ENCODE results near the gene CDX1.

The CDX1 gene

GRCh38 chr5:150137997-150138396, 28.6 kb upstream of the CDX1 start:
- TF ChIP-seq, protein P1, sequence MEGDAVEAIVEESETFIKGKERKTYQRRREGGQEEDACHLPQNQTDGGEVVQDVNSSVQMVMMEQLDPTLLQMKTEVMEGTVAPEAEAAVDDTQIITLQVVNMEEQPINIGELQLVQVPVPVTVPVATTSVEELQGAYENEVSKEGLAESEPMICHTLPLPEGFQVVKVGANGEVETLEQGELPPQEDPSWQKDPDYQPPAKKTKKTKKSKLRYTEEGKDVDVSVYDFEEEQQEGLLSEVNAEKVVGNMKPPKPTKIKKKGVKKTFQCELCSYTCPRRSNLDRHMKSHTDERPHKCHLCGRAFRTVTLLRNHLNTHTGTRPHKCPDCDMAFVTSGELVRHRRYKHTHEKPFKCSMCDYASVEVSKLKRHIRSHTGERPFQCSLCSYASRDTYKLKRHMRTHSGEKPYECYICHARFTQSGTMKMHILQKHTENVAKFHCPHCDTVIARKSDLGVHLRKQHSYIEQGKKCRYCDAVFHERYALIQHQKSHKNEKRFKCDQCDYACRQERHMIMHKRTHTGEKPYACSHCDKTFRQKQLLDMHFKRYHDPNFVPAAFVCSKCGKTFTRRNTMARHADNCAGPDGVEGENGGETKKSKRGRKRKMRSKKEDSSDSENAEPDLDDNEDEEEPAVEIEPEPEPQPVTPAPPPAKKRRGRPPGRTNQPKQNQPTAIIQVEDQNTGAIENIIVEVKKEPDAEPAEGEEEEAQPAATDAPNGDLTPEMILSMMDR (IDR thresholded peaks at IDR 0.05; ENCODE audit: low read depth, low read length): no peak
- Histone ChIP-seq H3K4me3 (ENCODE audit: low read depth, low read length) (no peak overlapping the region), H3K27ac (no peak overlapping the region), H3K36me3 (no peaks in the 10 kb centered on the region), H3K27me3 (ENCODE audit: insufficient read depth, low read depth, severe bottlenecking) (no peaks in the 10 kb centered on the region), H3K9me3 (ENCODE audit: severe bottlenecking) (no peaks in the 10 kb centered on the region)
- DNase-seq: no peak

- no peaks in the 10 kb centered on the region for H3K36me3 ChIP-seq
- H3K27ac ChIP-seq: no peak overlapping the region
- no peaks in the 10 kb centered on the region for H3K9me3 ChIP-seq (ENCODE audit: severe bottlenecking)
- H3K27me3 ChIP-seq (ENCODE audit: insufficient read depth, low read depth, severe bottlenecking): no peaks in the 10 kb centered on the region
- no peak for DNase-seq
- H3K4me3 ChIP-seq (ENCODE audit: low read depth, low read length): no peak overlapping the region
- TF ChIP-seq, protein P1 (IDR thresholded peaks at IDR 0.05; ENCODE audit: low read depth, low read length): no peak
Observed at GRCh38 chr5:150138551-150139265, 27.9 kb upstream of the CDX1 start.

GRCh38 chr5:150139334-150139733, 27.2 kb upstream of the CDX1 start:
- Histone ChIP-seq H3K27me3 (ENCODE audit: insufficient read depth, low read depth, severe bottlenecking) (no peaks in the 10 kb centered on the region), H3K4me3 (ENCODE audit: low read depth, low read length) (no peak overlapping the region), H3K9me3 (ENCODE audit: severe bottlenecking) (no peaks in the 10 kb centered on the region), H3K27ac (no peak overlapping the region), H3K36me3 (no peaks in the 10 kb centered on the region)
- no peak for DNase-seq
- TF ChIP-seq, protein P1 (IDR thresholded peaks at IDR 0.05; ENCODE audit: low read depth, low read length): no peak

GRCh38 chr5:150140830-150141229, 25.7 kb upstream of the CDX1 start:
- H3K36me3 ChIP-seq: no peaks in the 10 kb centered on the region
- H3K27me3 ChIP-seq (ENCODE audit: insufficient read depth, low read depth, severe bottlenecking): no peaks in the 10 kb centered on the region
- no peak overlapping the region for H3K27ac ChIP-seq
- TF ChIP-seq, protein P1 (IDR thresholded peaks at IDR 0.05; ENCODE audit: low read depth, low read length): no peak
- H3K4me3 ChIP-seq (ENCODE audit: low read depth, low read length): no peak overlapping the region
- no peaks in the 10 kb centered on the region for H3K9me3 ChIP-seq (ENCODE audit: severe bottlenecking)
- DNase-seq: no peak

- H3K4me3 ChIP-seq (ENCODE audit: low read depth, low read length): no peak overlapping the region
- H3K36me3 ChIP-seq: no peaks in the 10 kb centered on the region
- no peak for DNase-seq
- no peaks in the 10 kb centered on the region for H3K9me3 ChIP-seq (ENCODE audit: severe bottlenecking)
- H3K27ac ChIP-seq: no peak overlapping the region
- TF ChIP-seq, protein P1 (IDR thresholded peaks at IDR 0.05; ENCODE audit: low read depth, low read length): no peak
- no peaks in the 10 kb centered on the region for H3K27me3 ChIP-seq (ENCODE audit: insufficient read depth, low read depth, severe bottlenecking)
Observed at GRCh38 chr5:150141544-150142184, 24.9 kb upstream of the CDX1 start.

All from WERI-Rb-1 (cell line).